K562 (cell line): ENCODE measurements around the gene NLRP9. TPM values are rescaled to one million over a fixed set of nuclear protein-coding genes. Genes with fewer than 3 reads are reported as not detected.
A peak's percentile ranks its signal among the peaks of the same experiment; 100 is the strongest.

Source experiments
- ATAC-seq: fragments of 200-7000 bp; cut with Tn5 transposase; 3 replicates; pipeline ENCODE4 v1.9.1; 2020; ENCODE audit warnings: moderate library complexity
- BruUV-seq: library from RNA; stranded (reverse); fragments of 400-500 nt; replicated peaks from 2 replicates; lab custom pipeline; 2021; lab: Mats Ljungman, UMichigan
- CTCF ChIA-PET: fragments of 300-600 bp; formaldehyde crosslinking; extraction: SDS; loops from one replicate; lab custom pipeline; 2021; ENCODE audit warnings: low intra/inter-chr PET ratio; lab: Yijun Ruan, JAX
- POLR2A ChIA-PET: fragments of 300-600, 350-650 bp; sonication (Branson Sonifier 250); formaldehyde crosslinking; extraction: SDS; loops from one replicate; lab custom pipeline; 2021; ENCODE audit warnings: antibody characterized with exemption, inconsistent platforms; lab: Yijun Ruan, JAX
- DNase-seq, 4 experiments: peaks; one replicate each; pipeline versions ENCODE4 v3.0.0 to v3.0.0-alpha.2; 2011 to 2018; ENCODE audit warnings: low spot score in 3 of 4, mixed read lengths in 3 of 4; ENCODE audit errors: extremely low read depth in 1 of 4
- FAIRE-seq: peaks from 2 replicates; lab custom pipeline; 2011; peaks lifted over from hg19 to GRCh38; lab: Jason Lieb, UNC
- H2AFZ ChIP-seq: 2 replicates; pipeline ENCODE4 v1.6.0; 2011; ENCODE audit warnings: low read depth, low read length, control low read depth, inconsistent platforms
- H3K27ac ChIP-seq: fragments of 200-600 bp; 3 replicates; pipeline ENCODE4 v1.8.0; 2011; ENCODE audit warnings: low read depth, mild to moderate bottlenecking, control low read depth, inconsistent platforms, low read length, moderate library complexity, mixed read lengths; ENCODE audit errors: extremely low read depth
- H3K27me3 ChIP-seq, 2 experiments: fragments of 300-600 bp in 1 of 2; 2 replicates in 1 of 2; 3 replicates in 1 of 2; pipeline versions ENCODE4 v1.6.0 to v1.8.0; 2011; ENCODE audit warnings: inconsistent platforms in 2 of 2, low read length in 2 of 2, mild to moderate bottlenecking in 1 of 2, mixed read lengths in 1 of 2, moderate library complexity in 1 of 2; ENCODE audit not compliant: control insufficient read depth in 2 of 2, insufficient read depth in 2 of 2
- H3K36me3 ChIP-seq: fragments of 300-600 bp; 3 replicates; pipeline ENCODE4 v1.8.0; 2011; ENCODE audit warnings: mild to moderate bottlenecking, low read length, inconsistent platforms; ENCODE audit not compliant: control insufficient read depth, insufficient read depth
- H3K4me1 ChIP-seq, 2 experiments: fragments of 200-600 bp in 1 of 2; replicated peaks in 1 of 2; 2 replicates in 1 of 2; 3 replicates in 1 of 2; pipeline versions ENCODE4 v1.5.1 to v1.8.0; 2011; ENCODE audit warnings: inconsistent platforms in 2 of 2, low read length in 2 of 2, mild to moderate bottlenecking in 1 of 2, mixed read lengths in 1 of 2, moderate library complexity in 1 of 2; ENCODE audit not compliant: control insufficient read depth in 2 of 2, insufficient read depth in 2 of 2
- H3K4me2 ChIP-seq: 2 replicates; pipeline ENCODE4 v1.6.1; 2011; ENCODE audit warnings: low read length, control low read depth, inconsistent platforms, mixed read lengths; ENCODE audit not compliant: insufficient read depth
- H3K4me3 ChIP-seq: fragments of 200-600 bp; sonication (generic), shearing (Covaris generic); 2 replicates; pipeline ENCODE4 v1.5.1; 2016; ENCODE audit warnings: control low read depth, inconsistent platforms
- H3K79me2 ChIP-seq: fragments of 200-600 bp; 3 replicates; pipeline ENCODE4 v1.8.0; 2011; ENCODE audit warnings: low read length, inconsistent platforms; ENCODE audit not compliant: control insufficient read depth, insufficient read depth
- H3K9ac ChIP-seq, 2 experiments: 2 replicates each; pipeline versions ENCODE4 v1.6.0 to v1.6.1; 2011; ENCODE audit warnings: low read depth in 2 of 2, low read length in 2 of 2, control low read depth in 1 of 2, inconsistent platforms in 1 of 2, mild to moderate bottlenecking in 1 of 2, mixed read lengths in 1 of 2; ENCODE audit not compliant: insufficient read depth in 1 of 2
- H3K9me1 ChIP-seq: one replicate; pipeline ENCODE4 v1.6.0; 2011; ENCODE audit warnings: inconsistent platforms, mild to moderate bottlenecking, low read length, moderate library complexity; ENCODE audit not compliant: control insufficient read depth, insufficient read depth
- H3K9me3 ChIP-seq: replicated peaks from 2 replicates; pipeline ENCODE4 v1.5.1; 2011; ENCODE audit warnings: low read depth, low read length, inconsistent platforms; ENCODE audit not compliant: control insufficient read depth, insufficient read depth
- H4K20me1 ChIP-seq: replicated peaks from 2 replicates; pipeline ENCODE4 v1.6.1; 2011; ENCODE audit warnings: low read length, inconsistent platforms, mixed read lengths; ENCODE audit not compliant: control insufficient read depth, insufficient read depth
- HMGN3 ChIP-seq: IDR thresholded peaks from 2 replicates; pipeline ENCODE4 v1.6.1; 2011; ENCODE audit warnings: borderline replicate concordance, low read depth, mild to moderate bottlenecking, mixed read lengths, low read length; ENCODE audit not compliant: insufficient read length; ENCODE audit errors: extremely low read depth
- MEF2A ChIP-seq: IDR thresholded peaks from 2 replicates; pipeline ENCODE4 v1.6.1; 2011; ENCODE audit warnings: low read depth, mild to moderate bottlenecking, low read length, moderate library complexity; ENCODE audit not compliant: control insufficient read depth
- SMAD3 ChIP-seq: fragments of 450-650 bp; formaldehyde crosslinking; conservative IDR thresholded peaks from 2 replicates; pipeline ENCODE4 v1.4.0; 2020; ENCODE audit warnings: mild to moderate bottlenecking
- UBTF ChIP-seq, 2 experiments: IDR thresholded peaks; 2 replicates each; pipeline ENCODE4 v1.6.1; 2012; ENCODE audit warnings: improper control_type of control experiment in 2 of 2, low read depth in 2 of 2, low read length in 2 of 2, borderline replicate concordance in 1 of 2
- ZKSCAN1 ChIP-seq: fragments of 150-350 bp; IDR thresholded peaks from 2 replicates; pipeline ENCODE4 v1.6.1; 2016; ENCODE audit warnings: low read depth, low read length
- ZNF239 ChIP-seq: fragments of 250-450 bp; sonication (Bioruptor Pico); IDR thresholded peaks from 2 replicates; pipeline ENCODE4 v1.4.0; 2020; ENCODE audit warnings: mild to moderate bottlenecking
- ZNF263 ChIP-seq: sonication (generic); formaldehyde crosslinking; IDR thresholded peaks from 2 replicates; pipeline ENCODE4 v1.8.0; 2022; ENCODE audit warnings: mild to moderate bottlenecking, missing genetic modification reagents, borderline replicate concordance
- WGBS: fragments of 100-300 bp; shearing (Covaris generic); methylation state at CpG from one replicate; pipeline ENCODE4 v1.1.6; 2016; ENCODE audit warnings: low coverage, mixed read lengths; ENCODE audit not compliant: insufficient coverage; ENCODE audit errors: missing lambda C conversion rate; 5-methylcytosine and 5-hydroxymethylcytosine counted together
- in situ Hi-C: fragments of 300-500 bp; cut with MboI; formaldehyde crosslinking; loops from 4 replicates; pipeline ENCODE4 v1.15.0; 2018; ENCODE audit warnings: inconsistent platforms, mixed read lengths
- intact Hi-C: fragments of 100-400 bp; cut with micrococcal nuclease; formaldehyde crosslinking; loops from 2 replicates; pipeline ENCODE4 v1.14.2; 2022
- polyA plus RNA-seq, 8 experiments: library from polyadenylated mRNA; depleted of rRNA in 4 of 8; stranded (reverse) in 5 of 8; unstranded in 3 of 8; fragments of >200 nt; fragmentation: Nextera tagmentation in 2 of 8; fragmentation: Illumina TruSeq in 1 of 8; extraction: Ambion mirVana in 2 of 8; extraction: Trizol in 1 of 8; gene quantifications; 2 replicates each; pipeline versions ENCODE4 v1.2.1 to v1.2.3, GENCODE V29; 2011 to 2014; ENCODE audit warnings: inconsistent platforms in 1 of 8, missing spikeins in 1 of 8
- total RNA-seq, 7 experiments: library from RNA; depleted of rRNA in 6 of 7; stranded (reverse); fragments of >200 nt in 6 of 7; fragmentation: Illumina TruSeq in 2 of 7; extraction: Trizol in 2 of 7; gene quantifications; 2 replicates each; pipeline versions ENCODE4 v1.2.1 to v1.2.3, GENCODE V29; 2011 to 2021; ENCODE audit warnings: low replicate concordance in 1 of 7
- TF ChIP-seq, protein P1 (sequence below): IDR thresholded peaks from 2 replicates; pipeline ENCODE4 v1.6.1; 2016; ENCODE audit warnings: missing genetic modification characterization, missing compliant biosample characterization

NLRP9 gene
- total and polyA plus RNA-seq, 9 of the 15 experiments (the other 6 are each of a cell fraction or from before 2014, with no cell fraction given): not detected

- no peaks in the 10 kb centered on the region for H3K27me3 ChIP-seq
- peak within 1 kb of the TSS; percentile 61; the same call in 1 of the 2 replicates for H2AFZ ChIP-seq
- BruUV-seq: no TSS peak
- ChIA-PET CTCF (no interaction called here), POLR2A (interaction anchor here (0.6 to 1.8 kb wide), 4 partner anchors 18 to 51 kb away, joined by 3 to 10 read pairs (median 6); partner anchors contain the start of gene ZNF784)
- peaks cover 46 to 78% of the 10 kb centered on the region in 2 experiments for H3K4me1 ChIP-seq
- H3K9me3 ChIP-seq: no peaks in the 10 kb centered on the region
- H3K4me2 ChIP-seq: peak within 1 kb of the TSS; percentile 89
- peaks cover 44% of the 10 kb centered on the region for H4K20me1 ChIP-seq
- peak within 1 kb of the TSS; percentile 81 to 98 for H3K9ac ChIP-seq
- peak within 1 kb of the TSS; percentile 83 for H3K4me3 ChIP-seq
- intact Hi-C loops (no loop called here), in situ Hi-C loops (no loop called here)
- H3K36me3 ChIP-seq: peaks cover 82% of the 10 kb centered on the region; the same call in 2 of the 3 replicates
- H3K9me1 ChIP-seq: peaks cover 6% of the 10 kb centered on the region
- peak within 1 kb of the TSS; percentile 83 for H3K27ac ChIP-seq
- under 1% methylated on average over 41 of the region's 101 CpGs for WGBS
- DNase-seq (peak; percentile 89 to 99 (median 94)), ATAC-seq (peak; percentile 85), FAIRE-seq (peak; percentile 91)
- peaks cover 91% of the 10 kb centered on the region for H3K79me2 ChIP-seq
- TF ChIP-seq ZNF263 (CRISPR knock-in tag): no peak
- TF ChIP-seq MEF2A: no peak
- TF ChIP-seq HMGN3: peak; percentile 55
- TF ChIP-seq, protein P1, sequence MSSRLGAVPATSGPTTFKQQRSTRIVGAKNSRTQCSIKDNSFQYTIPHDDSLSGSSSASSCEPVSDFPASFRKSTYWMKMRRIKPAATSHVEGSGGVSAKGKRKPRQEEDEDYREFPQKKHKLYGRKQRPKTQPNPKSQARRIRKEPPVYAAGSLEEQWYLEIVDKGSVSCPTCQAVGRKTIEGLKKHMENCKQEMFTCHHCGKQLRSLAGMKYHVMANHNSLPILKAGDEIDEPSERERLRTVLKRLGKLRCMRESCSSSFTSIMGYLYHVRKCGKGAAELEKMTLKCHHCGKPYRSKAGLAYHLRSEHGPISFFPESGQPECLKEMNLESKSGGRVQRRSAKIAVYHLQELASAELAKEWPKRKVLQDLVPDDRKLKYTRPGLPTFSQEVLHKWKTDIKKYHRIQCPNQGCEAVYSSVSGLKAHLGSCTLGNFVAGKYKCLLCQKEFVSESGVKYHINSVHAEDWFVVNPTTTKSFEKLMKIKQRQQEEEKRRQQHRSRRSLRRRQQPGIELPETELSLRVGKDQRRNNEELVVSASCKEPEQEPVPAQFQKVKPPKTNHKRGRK (tag): no peak
- TF ChIP-seq ZNF239 (CRISPR knock-in tag): no peak
- peak; percentile 45 to 93; a peak in 2 of 4 replicates for TF ChIP-seq UBTF (IDR thresholded peaks at IDR 0.05; ENCODE audit: borderline replicate concordance in 1 of 2, low read depth in 2 of 2, low read length in 2 of 2)
- no peak for TF ChIP-seq SMAD3 (CRISPR knock-in tag)
- TF ChIP-seq ZKSCAN1: no peak
Observed at GRCh38 chr19:55674841-55675660, 63.2 kb downstream of the NLRP9 start, which contains the start of gene EPN1. TSS of gene EPN1 (plus strand) at chr19:55675226. CDS start at chr19:55678628, 3,402 bp downstream.
